ENCODE results near the gene OR5K2. TPM values are rescaled to one million over a fixed set of nuclear protein-coding genes. Genes with fewer than 3 reads are reported as not detected.

OR5K2 gene
- total RNA-seq, 1 experiment from 2014 or later: not detected

DNA sequence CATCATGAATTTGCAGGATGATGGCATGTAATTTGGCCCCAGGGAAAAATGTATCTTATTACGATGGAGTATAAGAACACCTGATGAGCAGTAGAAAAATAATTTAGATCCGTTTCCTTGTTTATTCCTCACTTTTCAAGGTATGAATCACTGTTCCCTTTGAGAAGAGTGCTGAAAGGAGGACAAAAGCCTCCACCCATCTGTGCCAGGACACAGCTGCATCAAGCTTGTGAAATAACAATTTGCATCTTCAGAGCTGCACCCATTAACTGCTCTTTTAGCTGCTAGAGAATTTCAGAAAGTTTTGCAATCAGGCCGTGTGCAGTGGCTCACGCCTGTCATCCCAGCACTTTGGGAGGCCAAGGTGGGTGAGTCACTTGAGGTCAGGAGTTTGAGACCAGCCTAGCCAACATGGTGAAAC is 15.6 kb downstream of the OR5K2 start:
- no peaks in the 10 kb centered on the region for H3K27me3 Mint-ChIP-seq (ENCODE audit: low read depth)
- peaks cover 19% of the 10 kb centered on the region for H3K36me3 Mint-ChIP-seq
- H3K4me1 Mint-ChIP-seq: peaks cover 19% of the 10 kb centered on the region
- no peak overlapping the region; the same call in 1 of the 2 replicates for H3K27ac Mint-ChIP-seq
- POLR2A ChIA-PET: no interaction called here
- no peaks in the 10 kb centered on the region for H3K9me3 Mint-ChIP-seq
- ATAC-seq: no peak
- H3K4me3 Mint-ChIP-seq: no peak overlapping the region
- CTCF ChIA-PET: no interaction called here
- no peak for DNase-seq (ENCODE audit: low spot score)
- TF ChIP-seq, protein P1, sequence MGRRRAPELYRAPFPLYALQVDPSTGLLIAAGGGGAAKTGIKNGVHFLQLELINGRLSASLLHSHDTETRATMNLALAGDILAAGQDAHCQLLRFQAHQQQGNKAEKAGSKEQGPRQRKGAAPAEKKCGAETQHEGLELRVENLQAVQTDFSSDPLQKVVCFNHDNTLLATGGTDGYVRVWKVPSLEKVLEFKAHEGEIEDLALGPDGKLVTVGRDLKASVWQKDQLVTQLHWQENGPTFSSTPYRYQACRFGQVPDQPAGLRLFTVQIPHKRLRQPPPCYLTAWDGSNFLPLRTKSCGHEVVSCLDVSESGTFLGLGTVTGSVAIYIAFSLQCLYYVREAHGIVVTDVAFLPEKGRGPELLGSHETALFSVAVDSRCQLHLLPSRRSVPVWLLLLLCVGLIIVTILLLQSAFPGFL (CRISPR knock-in tag; IDR thresholded peaks at IDR 0.05; ENCODE audit: borderline replicate concordance): no peak
- TF ChIP-seq FOXP1 (CRISPR knock-in tag; IDR thresholded peaks at IDR 0.05; ENCODE audit: borderline replicate concordance): no peak
- TF ChIP-seq, protein P2, sequence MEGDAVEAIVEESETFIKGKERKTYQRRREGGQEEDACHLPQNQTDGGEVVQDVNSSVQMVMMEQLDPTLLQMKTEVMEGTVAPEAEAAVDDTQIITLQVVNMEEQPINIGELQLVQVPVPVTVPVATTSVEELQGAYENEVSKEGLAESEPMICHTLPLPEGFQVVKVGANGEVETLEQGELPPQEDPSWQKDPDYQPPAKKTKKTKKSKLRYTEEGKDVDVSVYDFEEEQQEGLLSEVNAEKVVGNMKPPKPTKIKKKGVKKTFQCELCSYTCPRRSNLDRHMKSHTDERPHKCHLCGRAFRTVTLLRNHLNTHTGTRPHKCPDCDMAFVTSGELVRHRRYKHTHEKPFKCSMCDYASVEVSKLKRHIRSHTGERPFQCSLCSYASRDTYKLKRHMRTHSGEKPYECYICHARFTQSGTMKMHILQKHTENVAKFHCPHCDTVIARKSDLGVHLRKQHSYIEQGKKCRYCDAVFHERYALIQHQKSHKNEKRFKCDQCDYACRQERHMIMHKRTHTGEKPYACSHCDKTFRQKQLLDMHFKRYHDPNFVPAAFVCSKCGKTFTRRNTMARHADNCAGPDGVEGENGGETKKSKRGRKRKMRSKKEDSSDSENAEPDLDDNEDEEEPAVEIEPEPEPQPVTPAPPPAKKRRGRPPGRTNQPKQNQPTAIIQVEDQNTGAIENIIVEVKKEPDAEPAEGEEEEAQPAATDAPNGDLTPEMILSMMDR (IDR thresholded peaks at IDR 0.05): no peak

DNA sequence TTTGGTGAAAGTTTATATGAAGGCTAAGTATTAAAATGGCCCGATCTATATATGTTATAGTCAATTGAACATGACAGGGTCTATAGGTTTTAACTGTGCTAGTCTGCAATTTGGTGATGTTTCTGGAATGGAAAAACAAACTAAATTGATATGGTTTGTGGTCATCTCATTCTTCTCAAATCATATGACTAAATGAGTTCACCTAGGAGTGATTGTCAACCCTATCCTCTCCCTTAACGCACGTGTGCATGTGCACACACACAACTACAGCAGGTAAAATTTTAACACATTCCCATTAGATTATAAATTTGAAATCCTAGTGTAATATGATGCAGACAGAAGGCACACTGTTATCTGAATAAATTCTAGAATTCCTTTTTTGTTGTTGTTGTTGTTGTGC is 16.3 kb downstream of the OR5K2 start:
- DNase-seq (ENCODE audit: low spot score) (no peak), ATAC-seq (no peak)
- H3K27ac Mint-ChIP-seq: no peak overlapping the region
- H3K9me3 Mint-ChIP-seq: no peaks in the 10 kb centered on the region
- no peaks in the 10 kb centered on the region for H3K27me3 Mint-ChIP-seq (ENCODE audit: low read depth)
- peaks cover 25% of the 10 kb centered on the region for H3K36me3 Mint-ChIP-seq
- ChIA-PET POLR2A (no interaction called here), CTCF (no interaction called here)
- no peak overlapping the region for H3K4me3 Mint-ChIP-seq
- peaks cover 25% of the 10 kb centered on the region for H3K4me1 Mint-ChIP-seq
- no peak for TF ChIP-seq NR2C2 (CRISPR knock-in tag; IDR thresholded peaks at IDR 0.05)
- no peak for TF ChIP-seq TEAD1 (CRISPR knock-in tag; IDR thresholded peaks at IDR 0.05)
- TF ChIP-seq, protein P3, sequence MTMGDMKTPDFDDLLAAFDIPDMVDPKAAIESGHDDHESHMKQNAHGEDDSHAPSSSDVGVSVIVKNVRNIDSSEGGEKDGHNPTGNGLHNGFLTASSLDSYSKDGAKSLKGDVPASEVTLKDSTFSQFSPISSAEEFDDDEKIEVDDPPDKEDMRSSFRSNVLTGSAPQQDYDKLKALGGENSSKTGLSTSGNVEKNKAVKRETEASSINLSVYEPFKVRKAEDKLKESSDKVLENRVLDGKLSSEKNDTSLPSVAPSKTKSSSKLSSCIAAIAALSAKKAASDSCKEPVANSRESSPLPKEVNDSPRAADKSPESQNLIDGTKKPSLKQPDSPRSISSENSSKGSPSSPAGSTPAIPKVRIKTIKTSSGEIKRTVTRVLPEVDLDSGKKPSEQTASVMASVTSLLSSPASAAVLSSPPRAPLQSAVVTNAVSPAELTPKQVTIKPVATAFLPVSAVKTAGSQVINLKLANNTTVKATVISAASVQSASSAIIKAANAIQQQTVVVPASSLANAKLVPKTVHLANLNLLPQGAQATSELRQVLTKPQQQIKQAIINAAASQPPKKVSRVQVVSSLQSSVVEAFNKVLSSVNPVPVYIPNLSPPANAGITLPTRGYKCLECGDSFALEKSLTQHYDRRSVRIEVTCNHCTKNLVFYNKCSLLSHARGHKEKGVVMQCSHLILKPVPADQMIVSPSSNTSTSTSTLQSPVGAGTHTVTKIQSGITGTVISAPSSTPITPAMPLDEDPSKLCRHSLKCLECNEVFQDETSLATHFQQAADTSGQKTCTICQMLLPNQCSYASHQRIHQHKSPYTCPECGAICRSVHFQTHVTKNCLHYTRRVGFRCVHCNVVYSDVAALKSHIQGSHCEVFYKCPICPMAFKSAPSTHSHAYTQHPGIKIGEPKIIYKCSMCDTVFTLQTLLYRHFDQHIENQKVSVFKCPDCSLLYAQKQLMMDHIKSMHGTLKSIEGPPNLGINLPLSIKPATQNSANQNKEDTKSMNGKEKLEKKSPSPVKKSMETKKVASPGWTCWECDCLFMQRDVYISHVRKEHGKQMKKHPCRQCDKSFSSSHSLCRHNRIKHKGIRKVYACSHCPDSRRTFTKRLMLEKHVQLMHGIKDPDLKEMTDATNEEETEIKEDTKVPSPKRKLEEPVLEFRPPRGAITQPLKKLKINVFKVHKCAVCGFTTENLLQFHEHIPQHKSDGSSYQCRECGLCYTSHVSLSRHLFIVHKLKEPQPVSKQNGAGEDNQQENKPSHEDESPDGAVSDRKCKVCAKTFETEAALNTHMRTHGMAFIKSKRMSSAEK (CRISPR knock-in tag; IDR thresholded peaks at IDR 0.05; ENCODE audit: borderline replicate concordance): no peak
- TF ChIP-seq, protein P4, sequence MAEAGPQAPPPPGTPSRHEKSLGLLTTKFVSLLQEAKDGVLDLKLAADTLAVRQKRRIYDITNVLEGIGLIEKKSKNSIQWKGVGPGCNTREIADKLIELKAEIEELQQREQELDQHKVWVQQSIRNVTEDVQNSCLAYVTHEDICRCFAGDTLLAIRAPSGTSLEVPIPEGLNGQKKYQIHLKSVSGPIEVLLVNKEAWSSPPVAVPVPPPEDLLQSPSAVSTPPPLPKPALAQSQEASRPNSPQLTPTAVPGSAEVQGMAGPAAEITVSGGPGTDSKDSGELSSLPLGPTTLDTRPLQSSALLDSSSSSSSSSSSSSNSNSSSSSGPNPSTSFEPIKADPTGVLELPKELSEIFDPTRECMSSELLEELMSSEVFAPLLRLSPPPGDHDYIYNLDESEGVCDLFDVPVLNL (CRISPR knock-in tag; IDR thresholded peaks at IDR 0.05; ENCODE audit: borderline replicate concordance, low read depth): no peak
- TF ChIP-seq, protein P5, sequence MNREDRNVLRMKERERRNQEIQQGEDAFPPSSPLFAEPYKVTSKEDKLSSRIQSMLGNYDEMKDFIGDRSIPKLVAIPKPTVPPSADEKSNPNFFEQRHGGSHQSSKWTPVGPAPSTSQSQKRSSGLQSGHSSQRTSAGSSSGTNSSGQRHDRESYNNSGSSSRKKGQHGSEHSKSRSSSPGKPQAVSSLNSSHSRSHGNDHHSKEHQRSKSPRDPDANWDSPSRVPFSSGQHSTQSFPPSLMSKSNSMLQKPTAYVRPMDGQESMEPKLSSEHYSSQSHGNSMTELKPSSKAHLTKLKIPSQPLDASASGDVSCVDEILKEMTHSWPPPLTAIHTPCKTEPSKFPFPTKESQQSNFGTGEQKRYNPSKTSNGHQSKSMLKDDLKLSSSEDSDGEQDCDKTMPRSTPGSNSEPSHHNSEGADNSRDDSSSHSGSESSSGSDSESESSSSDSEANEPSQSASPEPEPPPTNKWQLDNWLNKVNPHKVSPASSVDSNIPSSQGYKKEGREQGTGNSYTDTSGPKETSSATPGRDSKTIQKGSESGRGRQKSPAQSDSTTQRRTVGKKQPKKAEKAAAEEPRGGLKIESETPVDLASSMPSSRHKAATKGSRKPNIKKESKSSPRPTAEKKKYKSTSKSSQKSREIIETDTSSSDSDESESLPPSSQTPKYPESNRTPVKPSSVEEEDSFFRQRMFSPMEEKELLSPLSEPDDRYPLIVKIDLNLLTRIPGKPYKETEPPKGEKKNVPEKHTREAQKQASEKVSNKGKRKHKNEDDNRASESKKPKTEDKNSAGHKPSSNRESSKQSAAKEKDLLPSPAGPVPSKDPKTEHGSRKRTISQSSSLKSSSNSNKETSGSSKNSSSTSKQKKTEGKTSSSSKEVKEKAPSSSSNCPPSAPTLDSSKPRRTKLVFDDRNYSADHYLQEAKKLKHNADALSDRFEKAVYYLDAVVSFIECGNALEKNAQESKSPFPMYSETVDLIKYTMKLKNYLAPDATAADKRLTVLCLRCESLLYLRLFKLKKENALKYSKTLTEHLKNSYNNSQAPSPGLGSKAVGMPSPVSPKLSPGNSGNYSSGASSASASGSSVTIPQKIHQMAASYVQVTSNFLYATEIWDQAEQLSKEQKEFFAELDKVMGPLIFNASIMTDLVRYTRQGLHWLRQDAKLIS (CRISPR knock-in tag; IDR thresholded peaks at IDR 0.05; ENCODE audit: borderline replicate concordance): no peak
- TF ChIP-seq, protein P6, sequence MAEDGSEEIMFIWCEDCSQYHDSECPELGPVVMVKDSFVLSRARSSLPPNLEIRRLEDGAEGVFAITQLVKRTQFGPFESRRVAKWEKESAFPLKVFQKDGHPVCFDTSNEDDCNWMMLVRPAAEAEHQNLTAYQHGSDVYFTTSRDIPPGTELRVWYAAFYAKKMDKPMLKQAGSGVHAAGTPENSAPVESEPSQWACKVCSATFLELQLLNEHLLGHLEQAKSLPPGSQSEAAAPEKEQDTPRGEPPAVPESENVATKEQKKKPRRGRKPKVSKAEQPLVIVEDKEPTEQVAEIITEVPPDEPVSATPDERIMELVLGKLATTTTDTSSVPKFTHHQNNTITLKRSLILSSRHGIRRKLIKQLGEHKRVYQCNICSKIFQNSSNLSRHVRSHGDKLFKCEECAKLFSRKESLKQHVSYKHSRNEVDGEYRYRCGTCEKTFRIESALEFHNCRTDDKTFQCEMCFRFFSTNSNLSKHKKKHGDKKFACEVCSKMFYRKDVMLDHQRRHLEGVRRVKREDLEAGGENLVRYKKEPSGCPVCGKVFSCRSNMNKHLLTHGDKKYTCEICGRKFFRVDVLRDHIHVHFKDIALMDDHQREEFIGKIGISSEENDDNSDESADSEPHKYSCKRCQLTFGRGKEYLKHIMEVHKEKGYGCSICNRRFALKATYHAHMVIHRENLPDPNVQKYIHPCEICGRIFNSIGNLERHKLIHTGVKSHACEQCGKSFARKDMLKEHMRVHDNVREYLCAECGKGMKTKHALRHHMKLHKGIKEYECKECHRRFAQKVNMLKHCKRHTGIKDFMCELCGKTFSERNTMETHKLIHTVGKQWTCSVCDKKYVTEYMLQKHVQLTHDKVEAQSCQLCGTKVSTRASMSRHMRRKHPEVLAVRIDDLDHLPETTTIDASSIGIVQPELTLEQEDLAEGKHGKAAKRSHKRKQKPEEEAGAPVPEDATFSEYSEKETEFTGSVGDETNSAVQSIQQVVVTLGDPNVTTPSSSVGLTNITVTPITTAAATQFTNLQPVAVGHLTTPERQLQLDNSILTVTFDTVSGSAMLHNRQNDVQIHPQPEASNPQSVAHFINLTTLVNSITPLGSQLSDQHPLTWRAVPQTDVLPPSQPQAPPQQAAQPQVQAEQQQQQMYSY (CRISPR knock-in tag; IDR thresholded peaks at IDR 0.05): no peak
- TF ChIP-seq ATF1 (CRISPR knock-in tag; IDR thresholded peaks at IDR 0.05): no peak
- no peak for TF ChIP-seq ETV6 (CRISPR knock-in tag; IDR thresholded peaks at IDR 0.05)
- TF ChIP-seq ZNF138 (CRISPR knock-in tag; conservative IDR thresholded peaks at IDR 0.05): no peak
- TF ChIP-seq, protein P7, sequence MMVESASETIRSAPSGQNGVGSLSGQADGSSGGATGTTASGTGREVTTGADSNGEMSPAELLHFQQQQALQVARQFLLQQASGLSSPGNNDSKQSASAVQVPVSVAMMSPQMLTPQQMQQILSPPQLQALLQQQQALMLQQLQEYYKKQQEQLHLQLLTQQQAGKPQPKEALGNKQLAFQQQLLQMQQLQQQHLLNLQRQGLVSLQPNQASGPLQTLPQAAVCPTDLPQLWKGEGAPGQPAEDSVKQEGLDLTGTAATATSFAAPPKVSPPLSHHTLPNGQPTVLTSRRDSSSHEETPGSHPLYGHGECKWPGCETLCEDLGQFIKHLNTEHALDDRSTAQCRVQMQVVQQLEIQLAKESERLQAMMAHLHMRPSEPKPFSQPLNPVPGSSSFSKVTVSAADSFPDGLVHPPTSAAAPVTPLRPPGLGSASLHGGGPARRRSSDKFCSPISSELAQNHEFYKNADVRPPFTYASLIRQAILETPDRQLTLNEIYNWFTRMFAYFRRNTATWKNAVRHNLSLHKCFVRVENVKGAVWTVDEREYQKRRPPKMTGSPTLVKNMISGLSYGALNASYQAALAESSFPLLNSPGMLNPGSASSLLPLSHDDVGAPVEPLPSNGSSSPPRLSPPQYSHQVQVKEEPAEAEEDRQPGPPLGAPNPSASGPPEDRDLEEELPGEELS (CRISPR knock-in tag; IDR thresholded peaks at IDR 0.05): no peak
- TF ChIP-seq, protein P8, sequence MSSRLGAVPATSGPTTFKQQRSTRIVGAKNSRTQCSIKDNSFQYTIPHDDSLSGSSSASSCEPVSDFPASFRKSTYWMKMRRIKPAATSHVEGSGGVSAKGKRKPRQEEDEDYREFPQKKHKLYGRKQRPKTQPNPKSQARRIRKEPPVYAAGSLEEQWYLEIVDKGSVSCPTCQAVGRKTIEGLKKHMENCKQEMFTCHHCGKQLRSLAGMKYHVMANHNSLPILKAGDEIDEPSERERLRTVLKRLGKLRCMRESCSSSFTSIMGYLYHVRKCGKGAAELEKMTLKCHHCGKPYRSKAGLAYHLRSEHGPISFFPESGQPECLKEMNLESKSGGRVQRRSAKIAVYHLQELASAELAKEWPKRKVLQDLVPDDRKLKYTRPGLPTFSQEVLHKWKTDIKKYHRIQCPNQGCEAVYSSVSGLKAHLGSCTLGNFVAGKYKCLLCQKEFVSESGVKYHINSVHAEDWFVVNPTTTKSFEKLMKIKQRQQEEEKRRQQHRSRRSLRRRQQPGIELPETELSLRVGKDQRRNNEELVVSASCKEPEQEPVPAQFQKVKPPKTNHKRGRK (CRISPR knock-in tag; IDR thresholded peaks at IDR 0.05; ENCODE audit: borderline replicate concordance): no peak

Data from WTC11 (cell line).